ENCODE data around the gene SORBS2.

SORBS2 gene

DNA sequence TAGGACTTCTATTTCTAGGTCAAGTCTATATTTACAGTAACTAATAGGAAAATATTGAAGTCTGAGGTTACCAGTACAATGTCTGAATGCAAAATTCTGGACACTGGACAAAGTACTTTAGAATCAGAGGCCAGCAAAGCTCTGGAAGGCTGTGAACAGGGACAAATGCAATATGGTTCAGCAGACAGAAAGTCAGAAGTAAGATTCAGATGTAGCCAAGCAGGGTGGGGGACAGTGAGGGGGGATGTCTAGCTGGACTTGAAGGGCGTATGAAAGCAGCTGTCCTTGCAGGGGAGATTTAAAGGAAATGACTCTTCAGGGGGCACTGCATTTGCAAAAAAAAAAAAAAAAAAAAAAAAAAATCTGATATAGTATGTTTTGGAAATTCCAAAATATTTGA, 2.9 kb downstream of the SORBS2 start:
- no peak overlapping the region for H3K27ac ChIP-seq
- TF ChIP-seq, protein P1, sequence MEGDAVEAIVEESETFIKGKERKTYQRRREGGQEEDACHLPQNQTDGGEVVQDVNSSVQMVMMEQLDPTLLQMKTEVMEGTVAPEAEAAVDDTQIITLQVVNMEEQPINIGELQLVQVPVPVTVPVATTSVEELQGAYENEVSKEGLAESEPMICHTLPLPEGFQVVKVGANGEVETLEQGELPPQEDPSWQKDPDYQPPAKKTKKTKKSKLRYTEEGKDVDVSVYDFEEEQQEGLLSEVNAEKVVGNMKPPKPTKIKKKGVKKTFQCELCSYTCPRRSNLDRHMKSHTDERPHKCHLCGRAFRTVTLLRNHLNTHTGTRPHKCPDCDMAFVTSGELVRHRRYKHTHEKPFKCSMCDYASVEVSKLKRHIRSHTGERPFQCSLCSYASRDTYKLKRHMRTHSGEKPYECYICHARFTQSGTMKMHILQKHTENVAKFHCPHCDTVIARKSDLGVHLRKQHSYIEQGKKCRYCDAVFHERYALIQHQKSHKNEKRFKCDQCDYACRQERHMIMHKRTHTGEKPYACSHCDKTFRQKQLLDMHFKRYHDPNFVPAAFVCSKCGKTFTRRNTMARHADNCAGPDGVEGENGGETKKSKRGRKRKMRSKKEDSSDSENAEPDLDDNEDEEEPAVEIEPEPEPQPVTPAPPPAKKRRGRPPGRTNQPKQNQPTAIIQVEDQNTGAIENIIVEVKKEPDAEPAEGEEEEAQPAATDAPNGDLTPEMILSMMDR (IDR thresholded peaks at IDR 0.05) = no peak
- no peak for TF ChIP-seq ZFX (IDR thresholded peaks at IDR 0.05; ENCODE audit: borderline replicate concordance)

GRCh38 chr4:185805979-185806378, 6.0 kb downstream of the SORBS2 start:
- no peak overlapping the region for H3K27ac ChIP-seq
- TF ChIP-seq, protein P1 (IDR thresholded peaks at IDR 0.05) = no peak
- TF ChIP-seq ZFX (IDR thresholded peaks at IDR 0.05; ENCODE audit: borderline replicate concordance) = no peak

DNA sequence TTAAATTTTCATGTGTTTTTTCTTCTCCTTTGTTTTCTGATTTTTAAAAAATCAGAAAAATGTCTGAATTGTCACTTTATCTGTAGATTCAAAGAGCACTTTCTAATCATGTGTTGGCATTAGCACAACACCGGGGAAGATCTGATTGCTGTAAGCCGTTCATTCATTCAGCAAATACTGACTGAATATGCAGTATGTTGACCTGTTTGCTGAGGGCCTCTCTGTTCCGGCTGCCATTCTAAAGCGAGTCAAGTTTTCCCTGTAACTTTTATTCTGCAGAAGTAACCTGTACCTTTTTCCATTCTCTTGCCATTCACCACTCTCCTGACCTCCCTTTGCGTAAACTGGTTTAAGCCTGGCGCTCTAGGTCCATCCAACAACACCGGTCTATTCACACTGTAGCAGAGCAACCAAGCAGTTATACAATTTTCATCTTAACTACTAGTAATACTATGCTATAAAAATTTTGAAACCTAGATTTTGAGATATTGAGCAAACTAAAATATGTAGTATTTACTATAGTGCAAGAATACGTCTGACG, 6.7 kb downstream of the SORBS2 start:
- TF ChIP-seq, protein P1 (IDR thresholded peaks at IDR 0.05) = no peak
- TF ChIP-seq ZFX (IDR thresholded peaks at IDR 0.05; ENCODE audit: borderline replicate concordance) = no peak
- H3K27ac ChIP-seq = no peak overlapping the region

DNA sequence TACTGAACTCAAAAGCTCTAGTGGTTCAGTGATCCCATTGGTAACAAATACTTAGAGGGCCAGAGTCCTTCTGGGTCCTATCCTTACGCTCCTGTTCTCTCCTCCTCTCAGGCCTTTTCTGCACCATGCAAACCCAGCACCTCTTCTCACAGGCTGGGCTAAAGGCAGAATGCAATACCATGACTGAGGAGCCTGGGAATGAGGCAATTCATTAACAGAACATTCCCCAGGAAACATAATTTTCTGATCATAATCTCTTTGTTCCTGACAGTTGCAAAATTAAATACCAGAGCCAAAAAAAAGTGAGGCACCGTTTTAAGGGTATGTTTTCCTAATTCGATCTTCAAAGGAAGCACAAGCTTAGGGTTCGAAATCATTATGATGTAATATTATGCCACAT, 9.0 kb downstream of the SORBS2 start:
- no peak overlapping the region for H3K27ac ChIP-seq
- no peak for TF ChIP-seq ZFX (IDR thresholded peaks at IDR 0.05; ENCODE audit: borderline replicate concordance)
- TF ChIP-seq, protein P1 (IDR thresholded peaks at IDR 0.05) = no peak

- H3K27ac ChIP-seq = no peak overlapping the region
- TF ChIP-seq, protein P1 (IDR thresholded peaks at IDR 0.05) = no peak
- no peak for TF ChIP-seq ZFX (IDR thresholded peaks at IDR 0.05; ENCODE audit: borderline replicate concordance)
Measured at GRCh38 chr4:185801471-185801870, 10.5 kb downstream of the SORBS2 start.

- no peak for TF ChIP-seq ZFX (IDR thresholded peaks at IDR 0.05; ENCODE audit: borderline replicate concordance)
- no peak overlapping the region for H3K27ac ChIP-seq
Measured at GRCh38 chr4:185800266-185800945, 11.6 kb downstream of the SORBS2 start.

GRCh38 chr4:185799442-185799841, 12.6 kb downstream of the SORBS2 start:
- TF ChIP-seq ZFX (IDR thresholded peaks at IDR 0.05; ENCODE audit: borderline replicate concordance) = no peak
- TF ChIP-seq, protein P1 (IDR thresholded peaks at IDR 0.05) = no peak
- H3K27ac ChIP-seq = no peak overlapping the region
